Measurements from ENCODE around the gene MBD2. TPM values are rescaled to one million over a fixed set of nuclear protein-coding genes. Genes with fewer than 3 reads are reported as not detected.
A peak's percentile ranks its signal among the peaks of the same experiment; 100 is the strongest.
"Not testable (repeated sequence)": the region's sequence is repeated elsewhere in the genome, so short reads cannot be mapped to it uniquely, and the experiment has no call there.

MBD2 gene
- total RNA-seq, 2 donors from 2014 or later: 35.9 to 39.2 TPM

DNA sequence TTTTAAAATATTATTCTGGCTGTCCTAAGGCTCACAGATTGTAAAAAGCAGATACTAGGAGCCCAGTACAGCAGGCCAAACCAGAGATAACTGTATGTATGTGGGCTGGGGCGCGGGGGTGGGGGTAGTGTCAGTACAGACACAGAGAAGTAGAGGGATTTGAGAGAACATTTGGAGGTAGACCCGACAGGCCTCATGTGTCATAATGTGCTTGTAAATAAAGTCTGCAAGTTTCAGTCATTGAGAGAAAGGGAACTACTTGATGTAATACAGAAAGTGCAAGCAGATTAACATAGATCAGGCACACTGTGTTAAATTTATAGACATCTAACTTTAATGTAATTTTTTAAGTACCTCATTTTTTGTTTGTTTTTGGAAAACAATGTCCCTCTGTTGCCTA, 37.4 kb upstream of the MBD2 start:
- no peak overlapping the region for H3K27ac ChIP-seq (ENCODE audit: low read depth, low read length)
- Mint-ChIP-seq H3K27me3 (ENCODE audit: insufficient read depth) (no peaks in the 10 kb centered on the region), H3K9me3 (no peaks in the 10 kb centered on the region), H3K4me1 (peaks cover 12% of the 10 kb centered on the region), H3K4me3 (no peak overlapping the region), H3K36me3 (ENCODE audit: low read depth) (no peaks in the 10 kb centered on the region), H3K27ac (no peak overlapping the region)
- TF ChIP-seq, protein P1, sequence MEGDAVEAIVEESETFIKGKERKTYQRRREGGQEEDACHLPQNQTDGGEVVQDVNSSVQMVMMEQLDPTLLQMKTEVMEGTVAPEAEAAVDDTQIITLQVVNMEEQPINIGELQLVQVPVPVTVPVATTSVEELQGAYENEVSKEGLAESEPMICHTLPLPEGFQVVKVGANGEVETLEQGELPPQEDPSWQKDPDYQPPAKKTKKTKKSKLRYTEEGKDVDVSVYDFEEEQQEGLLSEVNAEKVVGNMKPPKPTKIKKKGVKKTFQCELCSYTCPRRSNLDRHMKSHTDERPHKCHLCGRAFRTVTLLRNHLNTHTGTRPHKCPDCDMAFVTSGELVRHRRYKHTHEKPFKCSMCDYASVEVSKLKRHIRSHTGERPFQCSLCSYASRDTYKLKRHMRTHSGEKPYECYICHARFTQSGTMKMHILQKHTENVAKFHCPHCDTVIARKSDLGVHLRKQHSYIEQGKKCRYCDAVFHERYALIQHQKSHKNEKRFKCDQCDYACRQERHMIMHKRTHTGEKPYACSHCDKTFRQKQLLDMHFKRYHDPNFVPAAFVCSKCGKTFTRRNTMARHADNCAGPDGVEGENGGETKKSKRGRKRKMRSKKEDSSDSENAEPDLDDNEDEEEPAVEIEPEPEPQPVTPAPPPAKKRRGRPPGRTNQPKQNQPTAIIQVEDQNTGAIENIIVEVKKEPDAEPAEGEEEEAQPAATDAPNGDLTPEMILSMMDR (conservative IDR thresholded peaks at IDR 0.05): no peak
- H3K36me3 ChIP-seq (ENCODE audit: control insufficient read depth, insufficient read depth, low read length): no peaks in the 10 kb centered on the region
- no peak overlapping the region for H3K9ac ChIP-seq (ENCODE audit: extremely low read depth, low read length, poor library complexity, severe bottlenecking)
- 93 to 100% methylated on average over 1 to 3 of the region's 3 CpGs for WGBS, 2 experiments (ENCODE audit: insufficient coverage in 1 of 2, insufficient read length in 1 of 2)
- no peak overlapping the region for H3K4me3 ChIP-seq (ENCODE audit: low read length)
- no peaks in the 10 kb centered on the region for H3K4me1 ChIP-seq (ENCODE audit: control insufficient read depth, insufficient read depth, low read length)
- H3K27me3 ChIP-seq (ENCODE audit: control insufficient read depth, insufficient read depth, low read length, poor library complexity, severe bottlenecking): no peaks in the 10 kb centered on the region
- no peak for DNase-seq
- H3K9me3 ChIP-seq (ENCODE audit: control insufficient read depth, low read length): no peaks in the 10 kb centered on the region

DNA sequence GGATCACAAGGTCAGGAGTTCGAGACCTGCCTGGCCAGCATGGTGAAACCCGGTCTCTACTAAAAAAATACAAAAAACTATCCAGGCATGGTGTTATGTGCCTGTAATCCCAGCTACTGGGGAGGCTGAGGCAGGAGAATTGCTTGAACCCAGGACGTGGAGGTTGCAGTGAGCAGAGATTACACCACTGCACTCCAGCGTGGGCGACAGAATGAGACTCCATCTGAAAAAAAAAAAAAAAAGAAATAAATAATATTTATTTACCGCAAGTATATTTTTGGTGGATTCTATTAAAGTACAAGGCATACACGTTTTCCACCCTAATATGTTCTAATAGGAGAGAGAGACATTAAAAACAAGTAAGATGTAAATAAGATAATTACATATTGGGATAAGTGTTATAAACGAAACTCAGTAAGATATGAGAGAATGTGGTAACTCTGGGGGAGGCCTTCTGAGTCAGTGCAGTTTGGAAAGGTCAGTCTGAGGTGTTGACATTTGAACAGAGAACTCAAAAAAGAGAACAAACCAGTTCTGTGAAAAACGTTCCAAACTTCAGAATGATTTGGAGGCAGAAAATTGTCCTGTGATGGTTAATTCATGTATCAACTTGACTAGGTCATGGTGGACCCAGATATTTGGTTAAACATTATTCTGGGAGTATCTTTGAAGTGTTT, 36.1 kb upstream of the MBD2 start:
- TF ChIP-seq, protein P1 (conservative IDR thresholded peaks at IDR 0.05): no peak
- Histone ChIP-seq H3K27ac (ENCODE audit: low read depth, low read length) (no peak overlapping the region), H3K27me3 (ENCODE audit: control insufficient read depth, insufficient read depth, low read length, poor library complexity, severe bottlenecking) (no peaks in the 10 kb centered on the region), H3K9ac (ENCODE audit: extremely low read depth, low read length, poor library complexity, severe bottlenecking) (no peak overlapping the region), H3K4me3 (ENCODE audit: low read length) (no peak overlapping the region), H3K4me1 (ENCODE audit: control insufficient read depth, insufficient read depth, low read length) (no peaks in the 10 kb centered on the region), H3K36me3 (ENCODE audit: control insufficient read depth, insufficient read depth, low read length) (no peaks in the 10 kb centered on the region), H3K9me3 (ENCODE audit: control insufficient read depth, low read length) (no peaks in the 10 kb centered on the region)
- Mint-ChIP-seq H3K4me1 (peaks cover 16% of the 10 kb centered on the region), H3K9me3 (no peaks in the 10 kb centered on the region), H3K36me3 (ENCODE audit: low read depth) (no peaks in the 10 kb centered on the region), H3K4me3 (no peak overlapping the region), H3K27ac (no peak overlapping the region), H3K27me3 (ENCODE audit: insufficient read depth) (no peaks in the 10 kb centered on the region)
- 91 to 95% methylated on average over 4 to 6 of the region's 9 CpGs for WGBS, 2 experiments (ENCODE audit: insufficient coverage in 1 of 2, insufficient read length in 1 of 2)
- DNase-seq: no peak

DNA sequence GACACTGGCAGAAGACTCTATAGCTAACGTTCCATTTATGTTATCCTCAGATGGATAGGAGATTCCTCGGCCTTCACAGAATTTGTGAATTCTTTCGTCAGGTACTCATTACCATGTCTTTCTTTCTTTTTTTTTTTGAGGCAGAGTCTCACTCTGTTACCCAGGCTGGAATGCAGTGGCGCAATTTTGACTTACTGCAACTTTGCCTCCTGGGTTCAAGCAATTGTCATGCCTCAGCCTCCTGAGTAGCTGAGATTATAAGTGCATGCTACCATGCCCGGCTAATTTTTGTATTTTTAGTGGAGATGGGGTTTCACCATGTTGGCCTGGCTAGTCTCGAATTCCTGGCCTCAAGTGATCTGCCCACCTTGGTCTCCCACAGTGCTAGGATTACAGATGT, 33.3 kb upstream of the MBD2 start:
- not testable (repeated sequence) for H3K36me3 ChIP-seq (ENCODE audit: control insufficient read depth, insufficient read depth, low read length); H3K4me3 ChIP-seq (ENCODE audit: low read length); H3K27ac ChIP-seq (ENCODE audit: low read depth, low read length); H3K27me3 Mint-ChIP-seq (ENCODE audit: insufficient read depth); H3K36me3 Mint-ChIP-seq (ENCODE audit: low read depth); H3K4me3 Mint-ChIP-seq; H3K9me3 ChIP-seq (ENCODE audit: control insufficient read depth, low read length); H3K9ac ChIP-seq (ENCODE audit: extremely low read depth, low read length, poor library complexity, severe bottlenecking); H3K4me1 ChIP-seq (ENCODE audit: control insufficient read depth, insufficient read depth, low read length); H3K27me3 ChIP-seq (ENCODE audit: control insufficient read depth, insufficient read depth, low read length, poor library complexity, severe bottlenecking); H3K9me3 Mint-ChIP-seq
- WGBS, 2 experiments (ENCODE audit: insufficient coverage in 1 of 2, insufficient read length in 1 of 2): 37 to 57% methylated on average over 5 to 6 of the region's 6 CpGs
- H3K4me1 Mint-ChIP-seq: peaks cover 35% of the 10 kb centered on the region
- peak overlapping the region; percentile 58 for H3K27ac Mint-ChIP-seq
- DNase-seq: peak; percentile 73

DNA sequence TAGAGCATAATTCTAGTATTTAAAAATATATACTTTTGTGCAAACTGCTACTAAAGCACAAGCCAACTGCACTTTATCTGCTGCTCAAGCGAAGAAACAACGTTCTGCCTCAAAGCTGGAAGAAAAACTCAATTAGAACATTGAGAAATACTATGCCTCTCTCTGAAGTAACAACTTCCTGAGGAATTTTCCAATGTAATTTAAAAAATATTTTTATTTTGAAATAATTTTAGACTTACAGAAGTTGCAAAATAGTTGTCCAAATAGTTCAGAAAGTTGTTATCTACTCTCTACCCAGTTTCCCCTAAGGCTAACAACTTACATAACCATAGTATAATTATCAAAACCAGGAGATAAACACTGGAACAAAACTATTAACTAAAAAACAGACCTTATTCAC, 32.5 kb upstream of the MBD2 start:
- no peak overlapping the region for H3K4me3 ChIP-seq (ENCODE audit: low read length)
- Mint-ChIP-seq H3K27ac (no peak overlapping the region), H3K4me3 (no peak overlapping the region), H3K36me3 (ENCODE audit: low read depth) (no peaks in the 10 kb centered on the region), H3K4me1 (peaks cover 36% of the 10 kb centered on the region), H3K27me3 (ENCODE audit: insufficient read depth) (no peaks in the 10 kb centered on the region), H3K9me3 (no peaks in the 10 kb centered on the region)
- DNase-seq: no peak
- H3K9me3 ChIP-seq (ENCODE audit: control insufficient read depth, low read length): no peaks in the 10 kb centered on the region
- no peak overlapping the region for H3K9ac ChIP-seq (ENCODE audit: extremely low read depth, low read length, poor library complexity, severe bottlenecking)
- H3K27ac ChIP-seq (ENCODE audit: low read depth, low read length): no peak overlapping the region
- 86 to 92% methylated on average over 2 of the region's 2 CpGs for WGBS, 2 experiments (ENCODE audit: insufficient coverage in 1 of 2, insufficient read length in 1 of 2)
- H3K36me3 ChIP-seq (ENCODE audit: control insufficient read depth, insufficient read depth, low read length): no peaks in the 10 kb centered on the region
- TF ChIP-seq, protein P1 (conservative IDR thresholded peaks at IDR 0.05): no peak
- peaks cover 4% of the 10 kb centered on the region for H3K4me1 ChIP-seq (ENCODE audit: control insufficient read depth, insufficient read depth, low read length)
- H3K27me3 ChIP-seq (ENCODE audit: control insufficient read depth, insufficient read depth, low read length, poor library complexity, severe bottlenecking): no peaks in the 10 kb centered on the region
